Left forelimb (tissue), 1 donor: ENCODE results near the gene AK9.
"Not testable (repeated sequence)": the region's sequence is repeated elsewhere in the genome, so short reads cannot be mapped to it uniquely, and the experiment has no call there.

ENCODE experiments used
- DNase-seq: peaks from one replicate; pipeline ENCODE4 v3.0.0-alpha.2; 2018; ENCODE audit warnings: low spot score

Gene AK9

DNA sequence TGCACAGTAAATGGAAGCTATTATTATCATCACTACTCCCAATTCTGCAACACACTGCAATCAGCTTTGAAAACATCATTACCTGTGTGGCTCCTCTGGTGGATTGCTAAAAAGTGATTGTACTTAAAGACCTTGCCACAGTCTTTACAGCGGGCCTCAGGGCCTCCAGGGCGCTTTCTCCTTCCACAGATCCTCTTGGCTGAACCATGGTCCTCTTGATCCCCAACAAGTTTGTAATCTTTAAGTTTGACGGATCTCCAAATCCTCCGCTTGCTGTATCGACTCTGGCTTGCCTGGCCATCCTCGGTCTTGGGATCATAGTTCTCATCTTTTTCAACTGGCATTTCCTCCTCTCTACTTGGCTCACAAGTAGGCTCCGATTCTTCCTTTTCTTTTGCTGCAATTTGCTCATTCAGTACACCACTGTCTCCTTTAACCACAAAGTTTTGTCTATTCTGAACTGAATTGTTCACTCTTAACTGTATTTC is 210.0 kb downstream of the AK9 start:
- no peak for DNase-seq

DNA sequence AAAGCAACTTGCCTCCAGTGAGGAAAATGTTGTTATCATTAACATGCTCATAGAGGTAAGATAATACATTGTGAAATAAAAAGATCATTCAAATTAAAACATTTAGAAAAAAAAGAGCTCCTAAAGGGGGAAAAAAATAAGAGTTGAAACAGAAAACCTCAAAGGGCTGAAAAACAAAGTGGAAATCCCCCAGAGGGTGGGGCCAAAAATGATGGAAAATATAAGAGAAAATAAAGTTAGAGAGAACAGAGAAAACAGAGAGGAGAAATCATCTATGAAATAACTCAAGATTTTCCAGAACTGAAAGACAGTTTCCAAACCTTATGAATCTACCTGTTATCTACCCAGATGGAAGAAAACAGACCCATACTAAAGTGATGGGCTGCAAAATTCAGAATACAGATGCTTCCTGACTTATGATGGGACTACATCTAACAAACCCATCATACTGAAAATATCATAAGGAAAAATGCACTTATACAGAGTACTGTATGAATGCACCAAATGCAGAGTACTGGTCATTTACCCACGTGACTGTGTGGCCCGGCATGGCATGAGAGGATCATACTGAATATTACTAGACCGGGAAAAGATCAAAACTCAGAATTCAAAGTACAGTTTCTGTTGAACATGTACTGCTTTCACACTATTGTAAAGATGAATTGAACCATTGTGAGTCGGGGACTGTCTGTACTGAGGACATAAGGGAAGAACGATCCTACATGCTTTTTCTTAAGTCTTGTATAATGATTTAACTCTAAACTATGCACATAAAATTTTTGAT is 212.0 kb downstream of the AK9 start:
- DNase-seq = no peak

DNA sequence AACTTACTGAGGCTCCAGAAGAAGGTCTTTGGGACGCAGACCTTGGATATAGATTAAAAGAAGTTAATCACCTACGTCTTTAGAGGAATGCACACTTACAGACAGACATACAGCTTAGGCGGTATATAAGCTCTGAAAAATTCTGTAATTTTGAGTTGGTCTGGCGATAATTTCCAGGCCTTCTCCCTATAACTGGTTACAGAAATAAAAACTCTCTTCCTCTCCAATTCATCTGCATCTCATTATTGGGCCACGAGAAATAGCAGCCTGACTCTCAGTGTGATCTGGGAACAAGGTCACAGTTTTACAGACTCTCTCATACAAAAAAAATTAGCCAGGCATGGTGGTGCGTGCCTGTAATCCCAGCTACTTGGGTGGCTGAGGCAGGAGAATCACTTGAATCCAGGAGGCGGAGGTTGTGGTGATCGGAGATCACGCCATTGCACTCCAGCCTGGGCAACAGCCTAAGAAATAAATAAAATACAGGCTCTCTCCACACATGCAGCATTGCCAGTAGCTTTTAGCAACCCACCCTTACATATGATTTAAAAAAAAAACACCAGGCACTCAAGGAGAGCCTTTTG is 212.7 kb downstream of the AK9 start:
- no peak for DNase-seq

DNA sequence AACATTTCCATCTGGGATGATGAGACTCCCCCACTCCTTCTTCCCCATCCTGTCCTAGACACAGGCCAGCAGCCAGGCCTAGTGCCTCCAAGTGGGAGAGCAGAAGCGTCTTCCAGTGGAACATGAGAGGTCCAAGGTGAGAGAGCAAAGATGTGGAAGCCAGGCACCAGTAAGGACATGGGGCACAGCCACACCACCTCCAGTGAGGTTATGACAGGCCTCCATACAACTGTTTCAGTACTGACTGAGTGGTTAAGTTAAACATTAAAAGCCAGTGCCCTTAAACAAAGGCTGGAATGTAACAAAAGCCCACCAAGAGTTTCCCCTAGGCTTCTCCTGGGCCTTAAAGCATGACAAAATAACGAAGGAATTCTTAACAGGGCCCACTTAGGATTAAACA is 213.3 kb downstream of the AK9 start:
- no peak for DNase-seq

DNA sequence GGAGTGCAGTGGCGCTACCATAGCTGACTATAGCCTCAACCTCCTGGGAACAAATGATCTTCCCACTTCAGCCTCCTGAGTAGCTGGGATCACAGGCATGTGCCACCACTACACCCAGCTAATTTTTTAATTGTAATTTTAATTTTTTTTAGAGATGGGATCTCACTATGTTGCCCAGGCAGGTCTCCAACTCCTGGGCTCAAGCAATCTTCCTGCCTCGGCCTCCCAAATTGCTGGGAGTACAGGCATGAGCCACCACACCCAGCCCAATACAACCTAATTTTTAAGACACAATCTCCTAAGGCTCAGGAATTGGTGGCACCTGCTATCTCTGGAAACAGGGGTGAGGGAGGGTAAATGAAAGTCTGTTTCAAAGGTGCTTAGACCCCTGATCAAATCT is 213.8 kb downstream of the AK9 start:
- no peak for DNase-seq

DNA sequence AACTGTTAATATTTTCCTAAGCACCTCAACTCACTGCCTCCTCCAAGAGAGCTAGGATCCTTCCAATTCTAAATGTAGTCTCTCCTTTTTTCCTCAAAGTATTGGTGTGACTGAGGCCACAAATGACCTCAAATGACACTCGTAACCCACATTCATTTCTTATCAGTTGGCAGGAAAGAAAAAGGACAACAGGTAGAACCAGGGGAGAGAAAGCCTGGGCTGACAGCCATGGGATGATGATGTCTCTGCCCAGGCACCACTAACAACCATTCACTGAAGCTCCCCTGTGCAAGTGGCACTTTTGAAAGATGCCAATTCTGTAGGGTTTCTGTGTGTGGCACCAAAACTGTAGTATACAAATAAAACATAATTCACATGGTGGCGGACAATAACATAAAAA is 215.4 kb downstream of the AK9 start:
- DNase-seq = no peak

DNA sequence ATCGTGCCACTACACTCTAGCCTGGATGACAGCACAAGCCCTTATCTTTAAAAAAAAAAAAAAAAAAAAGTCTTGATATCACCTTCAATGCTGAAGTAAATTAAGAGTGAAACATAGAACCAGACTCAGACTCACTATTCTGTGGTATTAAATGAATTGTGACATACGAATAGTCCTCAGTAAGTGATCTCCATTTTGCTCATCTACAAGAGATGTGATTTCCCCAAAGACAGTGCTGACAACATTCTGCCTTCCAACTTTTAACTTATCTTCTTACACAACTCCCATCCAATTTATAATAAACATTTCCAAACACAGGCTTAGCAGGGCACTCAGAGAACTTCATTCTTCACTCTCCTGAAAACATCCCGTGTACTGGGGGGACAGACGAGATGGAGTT is 216.0 kb downstream of the AK9 start:
- DNase-seq = no peak

DNA sequence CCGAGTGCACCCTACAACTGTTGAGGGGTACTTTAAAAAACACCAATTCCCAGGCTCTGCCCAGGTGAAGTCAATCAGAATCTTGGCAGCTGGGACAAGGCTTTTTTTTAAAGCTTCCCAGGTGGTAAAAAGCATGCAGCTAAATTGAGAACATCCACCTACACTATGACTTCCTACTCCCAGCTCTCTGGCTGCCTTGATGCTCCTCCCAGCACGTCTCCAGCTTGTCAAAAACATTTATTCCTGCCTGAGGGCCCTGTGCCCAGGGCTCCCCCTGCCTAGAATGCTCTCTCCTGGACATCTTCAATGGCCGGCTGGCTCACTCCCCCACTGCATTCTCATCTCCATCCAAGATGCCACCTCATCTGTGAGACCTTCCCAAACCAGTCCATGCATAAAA is 217.9 kb downstream of the AK9 start:
- no peak for DNase-seq

DNA sequence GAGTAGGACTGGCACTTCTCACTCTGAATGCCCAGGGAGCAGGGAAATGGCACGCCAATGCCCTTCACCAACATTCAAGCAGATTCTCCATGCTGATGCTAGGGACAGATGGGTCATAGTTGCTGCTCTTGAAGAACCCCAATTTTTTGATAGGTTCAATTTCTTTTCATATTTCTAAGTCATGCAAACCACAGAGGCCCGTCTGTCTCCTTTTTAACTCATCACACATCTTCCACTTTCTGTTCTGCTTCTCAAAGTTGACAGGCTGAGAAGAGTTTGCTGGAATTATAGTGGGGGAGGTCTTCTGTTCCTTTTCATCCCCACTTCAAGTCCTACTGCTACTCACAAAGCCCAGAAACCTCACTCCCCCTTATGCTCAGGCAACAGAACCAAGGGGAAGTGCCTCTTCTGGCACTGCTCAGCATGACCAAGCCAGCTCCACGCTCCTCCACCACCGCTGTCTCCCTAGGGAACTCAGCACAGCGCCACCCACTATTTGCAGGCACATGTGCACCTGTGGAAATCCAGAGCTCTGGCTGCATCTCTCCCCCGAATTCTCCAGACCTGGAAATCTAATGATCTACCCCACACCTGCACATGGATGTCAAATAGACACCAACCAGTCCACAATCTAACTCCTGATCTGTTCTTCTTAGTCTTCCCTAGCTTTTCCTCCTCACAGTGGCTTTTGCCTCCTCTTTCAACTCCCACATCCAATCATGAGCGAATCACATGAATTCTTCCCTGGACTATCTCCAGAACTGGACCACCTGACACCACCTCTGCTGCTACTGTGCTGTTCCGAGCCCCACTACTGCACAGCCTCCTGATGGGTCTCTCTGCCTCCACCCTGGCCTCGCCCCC is 218.6 kb downstream of the AK9 start:
- no peak for DNase-seq

DNA sequence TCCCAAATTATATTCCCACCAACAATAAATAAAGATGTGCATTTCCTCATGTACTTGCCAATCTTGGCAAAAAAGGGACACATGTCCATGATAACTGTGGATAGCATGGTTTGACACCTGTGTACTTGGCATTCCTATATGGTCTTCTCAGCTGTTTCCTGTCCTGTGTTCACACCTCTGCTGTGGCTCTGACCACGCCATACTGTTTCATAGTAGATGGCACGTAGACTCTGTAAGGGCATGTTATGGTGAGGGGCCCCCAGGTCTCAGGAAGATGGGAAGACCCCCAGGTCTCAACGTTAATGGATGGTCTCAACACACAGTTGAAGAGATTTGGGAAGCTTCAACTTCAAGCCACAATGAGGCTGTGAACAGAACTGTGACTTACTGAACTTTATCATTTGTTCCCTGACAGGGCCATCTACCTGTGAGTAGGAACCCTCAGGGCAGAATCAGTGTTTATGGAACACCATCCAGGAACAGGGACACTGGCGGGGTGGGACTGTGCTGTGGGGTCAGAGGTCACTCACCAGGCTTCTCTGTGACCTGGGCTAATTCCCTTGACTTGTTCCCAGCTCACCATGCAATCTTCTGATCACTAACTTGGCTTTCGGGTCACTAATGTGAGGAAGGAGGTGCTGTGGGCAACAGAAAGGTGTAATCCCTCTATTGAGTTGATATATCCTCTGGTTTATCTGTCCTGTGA is 219.7 kb downstream of the AK9 start:
- DNase-seq = no peak

DNA sequence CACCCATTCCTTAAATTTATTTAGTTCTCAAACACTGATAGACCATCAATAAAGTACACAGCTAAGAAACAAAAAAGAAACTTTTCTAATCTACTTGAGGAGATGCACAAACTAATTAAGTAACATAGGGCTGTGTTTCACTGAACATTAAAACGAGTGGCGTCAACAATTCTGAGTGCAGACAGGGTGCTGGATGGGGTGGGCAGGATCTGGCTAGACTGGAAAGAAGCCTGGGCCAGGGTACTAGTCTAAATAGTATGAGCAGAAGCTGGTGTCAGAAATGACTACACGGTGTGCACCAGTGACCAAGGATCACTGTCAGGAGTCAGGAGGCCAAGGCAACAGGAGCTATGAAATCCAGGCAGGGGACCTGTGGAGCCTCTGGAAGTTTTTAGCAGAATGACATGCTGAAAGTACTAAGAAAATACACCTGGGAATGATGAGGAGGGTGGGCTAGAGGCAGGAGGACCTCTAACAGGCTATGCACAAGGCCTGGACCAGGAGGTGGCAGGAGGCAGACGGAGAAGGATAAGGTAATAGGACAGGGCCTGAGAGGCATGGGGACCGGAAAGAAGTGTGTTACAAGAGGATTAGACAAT is 221.3 kb downstream of the AK9 start:
- no peak for DNase-seq

DNA sequence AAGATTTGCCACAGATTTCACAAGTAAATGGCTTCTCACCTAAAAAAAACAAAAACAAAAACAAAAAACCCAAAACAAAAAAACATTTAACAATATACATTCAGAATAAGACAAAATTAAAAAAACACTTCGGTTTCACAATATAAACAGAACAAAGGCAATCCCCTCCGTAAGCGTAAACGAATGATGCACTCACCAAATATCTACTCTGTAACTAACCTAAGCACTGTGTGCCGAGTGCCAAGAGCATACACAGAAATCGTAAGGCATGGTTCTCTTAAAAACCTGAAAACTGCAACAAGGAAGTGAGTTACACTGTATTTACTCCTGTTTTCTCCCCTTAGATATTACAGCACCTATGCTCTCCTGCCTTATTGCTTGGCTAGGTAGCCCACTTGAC is 223.3 kb downstream of the AK9 start:
- DNase-seq = no peak

DNA sequence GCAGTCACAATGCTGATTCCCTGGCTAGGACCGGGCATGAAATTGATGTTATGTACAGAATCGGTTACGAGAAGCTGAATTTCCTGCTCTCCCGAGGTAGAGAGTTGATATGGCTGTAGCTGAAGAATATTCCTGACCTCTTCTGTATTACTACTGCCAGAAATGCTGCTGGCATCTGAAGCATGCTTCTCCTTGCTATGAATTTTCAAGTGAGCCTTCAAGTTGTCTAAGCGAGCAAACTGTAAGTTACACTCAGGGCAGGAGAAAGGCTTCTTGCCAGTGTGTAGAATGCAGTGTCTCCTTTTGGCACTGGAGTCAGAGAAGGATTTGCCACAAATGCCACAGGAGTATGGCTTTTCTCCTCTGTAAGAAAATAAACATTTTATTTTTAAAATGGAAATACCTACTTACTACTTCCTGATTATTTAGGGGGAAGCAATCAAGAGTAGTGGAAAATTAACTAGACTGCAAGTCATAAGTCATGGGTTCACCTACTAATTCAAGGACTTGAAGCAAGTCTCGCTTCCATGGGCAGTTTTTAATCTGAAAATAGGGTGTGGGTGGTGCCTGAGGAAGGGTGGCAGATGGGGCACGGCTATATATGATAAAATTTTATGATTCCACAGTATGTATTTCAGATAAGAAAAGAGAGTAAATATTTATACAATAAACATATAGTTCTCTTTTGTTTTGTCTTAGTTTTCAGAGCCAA is 224.6 kb downstream of the AK9 start:
- no peak for DNase-seq

DNA sequence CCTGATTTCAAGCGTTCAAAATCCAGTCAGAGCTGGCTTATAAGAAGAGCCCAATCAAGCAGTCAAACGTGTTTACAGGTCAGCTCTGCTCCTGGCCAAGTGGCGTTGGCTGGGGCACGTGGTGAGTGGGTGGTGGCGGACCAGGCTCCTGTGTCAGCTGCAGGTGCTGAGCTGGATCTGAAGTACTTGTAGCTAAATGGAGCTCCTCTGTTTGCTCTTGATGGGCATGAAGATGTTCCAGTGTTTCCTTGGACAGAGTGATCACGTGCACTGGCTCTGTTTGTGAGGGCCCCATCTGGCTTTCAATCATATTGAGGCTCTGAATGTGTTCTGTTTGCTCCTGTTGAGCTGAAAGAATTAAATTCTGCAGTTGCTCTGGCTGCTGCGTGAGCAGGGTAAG is 225.2 kb downstream of the AK9 start:
- DNase-seq = no peak

DNA sequence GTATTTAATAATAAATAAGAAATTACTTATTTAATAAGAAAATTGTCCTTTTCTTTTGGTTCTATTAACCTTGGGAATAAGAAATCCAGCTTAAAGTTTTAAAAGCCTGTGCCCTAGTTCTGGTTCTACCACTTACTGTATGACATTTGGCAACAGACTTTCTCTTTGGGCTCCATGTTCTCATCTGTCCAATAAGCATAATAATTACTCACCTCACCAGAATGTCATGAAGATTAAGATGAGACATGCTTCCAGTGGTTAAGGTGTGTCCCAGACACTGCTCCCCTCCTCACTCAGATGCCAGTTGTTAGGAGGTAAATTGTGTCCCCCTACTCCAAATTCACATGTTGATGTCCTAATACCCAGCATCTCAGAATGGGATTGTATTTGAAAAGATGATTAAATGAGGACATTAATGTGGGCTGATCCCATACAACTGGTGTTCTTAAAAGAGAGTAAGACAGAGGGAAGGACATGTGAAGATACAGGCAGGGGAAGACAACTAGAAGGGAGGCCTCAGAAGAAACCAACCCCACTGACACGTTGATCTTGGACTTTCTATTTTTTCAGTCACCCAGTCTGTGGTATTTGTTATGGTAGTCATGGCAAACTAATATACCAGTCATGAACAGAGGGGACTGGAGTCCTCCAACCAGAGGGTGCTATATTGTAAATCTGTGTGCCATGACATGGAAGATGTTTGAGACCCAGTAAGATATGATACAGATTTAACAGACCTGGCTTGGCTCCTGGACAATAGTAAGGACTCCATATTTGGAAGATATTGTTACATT is 229.1 kb downstream of the AK9 start:
- no peak for DNase-seq

DNA sequence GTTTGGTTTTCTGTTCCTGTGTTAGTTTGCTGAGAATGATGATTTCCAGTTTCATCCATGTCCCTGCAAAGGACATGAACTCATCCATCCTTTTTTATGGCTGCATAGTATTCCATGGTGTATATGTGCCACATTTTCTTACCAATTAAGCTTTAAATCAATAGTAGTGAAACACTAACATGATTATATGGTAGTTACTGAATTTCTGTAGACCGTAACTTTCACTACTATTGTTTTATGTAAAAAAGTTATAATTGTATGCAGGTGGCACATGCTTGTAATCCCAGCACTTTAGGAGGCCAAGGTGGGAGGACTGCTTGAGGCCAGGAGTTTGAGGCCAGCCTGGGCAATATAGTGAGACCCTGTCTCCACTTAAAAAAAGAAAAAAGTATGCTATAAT is 229.8 kb downstream of the AK9 start:
- DNase-seq = not testable (repeated sequence)

DNA sequence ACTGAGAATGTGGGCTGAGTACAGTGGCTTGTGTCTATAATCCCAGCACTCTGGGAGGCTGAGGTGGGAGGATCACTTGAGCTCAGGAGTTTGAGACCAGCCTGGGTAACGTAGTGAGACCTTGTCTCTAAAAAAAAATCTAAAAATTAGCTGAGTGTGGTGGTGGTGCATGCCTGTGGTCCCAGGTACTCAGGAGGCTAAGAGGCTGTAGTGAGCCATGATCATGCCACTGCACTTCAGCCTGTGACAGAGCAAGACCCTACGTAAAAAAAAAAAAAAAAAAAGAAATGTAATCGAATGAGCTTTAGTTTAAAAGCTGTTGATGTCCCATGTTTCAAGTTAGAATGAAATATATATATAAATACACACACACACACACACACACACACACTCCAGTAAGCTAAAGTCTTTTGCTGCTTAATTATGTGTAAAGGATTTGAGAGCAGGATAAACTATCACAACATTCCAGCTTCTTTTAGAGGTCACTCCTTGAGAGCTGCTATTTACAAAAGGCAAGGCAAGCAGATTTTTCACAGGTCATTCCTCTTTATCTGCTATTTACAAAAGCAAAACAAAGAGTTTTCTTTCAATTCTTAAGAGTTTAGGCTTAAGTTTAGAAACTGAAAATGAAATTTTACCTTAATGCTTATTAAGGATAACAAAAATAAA is 230.7 kb downstream of the AK9 start:
- no peak for DNase-seq

DNA sequence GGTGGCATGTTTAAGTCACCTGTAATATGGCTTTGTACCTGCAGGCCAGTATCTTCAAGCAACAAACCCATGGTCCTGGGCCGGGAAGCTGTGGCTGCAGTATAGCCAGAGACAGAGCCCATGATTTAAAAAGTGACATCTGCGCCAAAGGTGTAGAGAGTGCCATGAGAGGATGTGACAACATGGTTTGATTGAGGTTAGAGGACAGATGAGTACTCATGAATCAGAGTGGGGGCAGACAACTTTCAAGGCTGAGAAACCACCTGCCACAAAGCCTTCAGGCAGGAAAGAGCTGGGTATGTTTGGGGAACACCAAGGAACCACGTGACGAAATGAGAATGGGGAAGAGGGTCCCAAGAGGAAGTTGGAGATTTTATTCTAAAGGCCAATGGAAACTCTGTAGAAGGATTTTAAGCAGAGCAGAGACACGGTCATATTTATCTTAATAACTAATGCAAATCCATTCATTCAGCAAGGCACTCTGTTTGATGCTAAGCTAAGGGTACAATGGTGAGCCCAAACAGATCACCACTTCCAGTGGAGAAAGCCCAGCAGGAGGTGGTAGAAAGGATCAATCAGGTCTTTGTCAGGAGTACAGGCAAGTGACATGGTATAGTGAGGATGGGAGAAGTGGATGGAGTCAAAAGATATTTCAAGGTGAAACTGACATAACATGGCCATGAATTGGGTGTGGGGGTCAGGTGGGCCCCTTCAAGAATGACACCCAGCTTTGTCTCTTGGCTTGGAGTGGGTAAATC is 232.0 kb downstream of the AK9 start:
- DNase-seq = no peak

DNA sequence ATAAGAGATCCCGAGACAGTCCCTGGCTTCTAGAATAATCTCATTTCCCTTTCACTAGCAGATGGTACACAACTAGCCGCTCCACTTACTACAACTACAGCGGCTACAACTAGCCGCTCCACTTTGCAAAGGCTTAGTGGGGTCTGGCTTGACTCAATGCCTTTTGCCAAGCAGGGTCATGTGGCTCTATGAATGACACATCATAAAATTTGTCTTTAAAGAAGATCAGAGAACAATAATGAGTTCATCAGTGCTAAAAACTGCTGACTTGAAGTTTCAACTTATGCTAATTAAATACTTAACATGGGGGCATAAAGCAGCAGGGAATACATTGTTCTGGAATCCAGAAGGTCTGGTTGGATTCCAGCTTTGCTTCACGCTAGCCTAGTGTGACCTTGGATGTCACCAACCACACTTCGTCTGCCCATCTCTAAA is 233.4 kb downstream of the AK9 start:
- no peak for DNase-seq
